ENCODE measurements around the gene VEPH1. TPM values are rescaled to one million over a fixed set of nuclear protein-coding genes. Genes with fewer than 3 reads are reported as not detected.

The VEPH1 gene
- total RNA-seq, 1 experiment from 2014 or later: 35.1 TPM

GRCh38 chr3:157498371-157498770 lies 4.8 kb downstream of the VEPH1 start:
- Mint-ChIP-seq H3K9me3 (ENCODE audit: low read depth, unreplicated experiment) (no peaks in the 10 kb centered on the region), H3K4me3 (ENCODE audit: low read depth, unreplicated experiment) (peak overlapping the region; percentile 81), H3K4me1 (ENCODE audit: low read depth, unreplicated experiment) (peaks cover 80% of the 10 kb centered on the region), H3K27me3 (ENCODE audit: unreplicated experiment) (no peaks in the 10 kb centered on the region), H3K27ac (ENCODE audit: unreplicated experiment) (peak overlapping the region; percentile 95), H3K36me3 (ENCODE audit: insufficient read depth, unreplicated experiment) (peaks cover 32% of the 10 kb centered on the region)
- intact Hi-C loops (cut with micrococcal nuclease; ENCODE audit: unreplicated experiment): loop anchor here (5.0 kb wide), 1 partner anchor 336 kb away; the partner anchor contains the start of gene CCNL1
- TF ChIP-seq, protein P1, sequence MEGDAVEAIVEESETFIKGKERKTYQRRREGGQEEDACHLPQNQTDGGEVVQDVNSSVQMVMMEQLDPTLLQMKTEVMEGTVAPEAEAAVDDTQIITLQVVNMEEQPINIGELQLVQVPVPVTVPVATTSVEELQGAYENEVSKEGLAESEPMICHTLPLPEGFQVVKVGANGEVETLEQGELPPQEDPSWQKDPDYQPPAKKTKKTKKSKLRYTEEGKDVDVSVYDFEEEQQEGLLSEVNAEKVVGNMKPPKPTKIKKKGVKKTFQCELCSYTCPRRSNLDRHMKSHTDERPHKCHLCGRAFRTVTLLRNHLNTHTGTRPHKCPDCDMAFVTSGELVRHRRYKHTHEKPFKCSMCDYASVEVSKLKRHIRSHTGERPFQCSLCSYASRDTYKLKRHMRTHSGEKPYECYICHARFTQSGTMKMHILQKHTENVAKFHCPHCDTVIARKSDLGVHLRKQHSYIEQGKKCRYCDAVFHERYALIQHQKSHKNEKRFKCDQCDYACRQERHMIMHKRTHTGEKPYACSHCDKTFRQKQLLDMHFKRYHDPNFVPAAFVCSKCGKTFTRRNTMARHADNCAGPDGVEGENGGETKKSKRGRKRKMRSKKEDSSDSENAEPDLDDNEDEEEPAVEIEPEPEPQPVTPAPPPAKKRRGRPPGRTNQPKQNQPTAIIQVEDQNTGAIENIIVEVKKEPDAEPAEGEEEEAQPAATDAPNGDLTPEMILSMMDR (IDR thresholded peaks at IDR 0.05; ENCODE audit: unreplicated experiment): no peak
- CTCF ChIA-PET: interaction anchor here (0.7 to 3.3 kb wide), 9 partner anchors 14 to 338 kb away, joined by 3 to 16 read pairs (median 4); no protein-coding TSS in a partner anchor
- BruUV-seq (replicated peaks): no TSS peak
- no peak for DNase-seq

DNA sequence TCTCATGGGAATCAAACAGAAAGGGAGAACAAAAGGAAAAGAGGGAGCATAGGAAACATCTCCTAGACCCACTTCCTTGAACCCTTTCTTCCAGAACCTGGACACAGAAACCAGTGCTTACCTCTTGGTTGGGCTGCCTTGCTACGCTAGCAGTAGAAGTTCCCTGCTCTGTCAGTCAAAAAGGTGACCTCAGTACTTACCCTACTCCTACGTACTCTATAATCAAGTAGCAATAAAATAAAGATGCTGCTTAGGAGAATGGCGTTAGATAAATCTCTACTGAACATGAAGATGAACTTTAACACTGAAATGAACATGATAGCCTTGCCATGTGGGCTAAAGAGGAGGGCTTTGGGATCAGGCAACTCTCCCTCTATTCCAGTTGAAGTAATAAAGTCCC lies 7.4 kb downstream of the VEPH1 start:
- intact Hi-C loops (cut with micrococcal nuclease; ENCODE audit: unreplicated experiment): loop anchor here (5.0 kb wide), 1 partner anchor 334 kb away; the partner anchor contains the start of gene CCNL1
- Mint-ChIP-seq H3K27ac (ENCODE audit: unreplicated experiment) (no peak overlapping the region), H3K36me3 (ENCODE audit: insufficient read depth, unreplicated experiment) (peaks cover 31% of the 10 kb centered on the region), H3K27me3 (ENCODE audit: unreplicated experiment) (no peaks in the 10 kb centered on the region), H3K9me3 (ENCODE audit: low read depth, unreplicated experiment) (no peaks in the 10 kb centered on the region), H3K4me1 (ENCODE audit: low read depth, unreplicated experiment) (peaks cover 63% of the 10 kb centered on the region), H3K4me3 (ENCODE audit: low read depth, unreplicated experiment) (no peak overlapping the region)
- DNase-seq: no peak
- TF ChIP-seq, protein P1 (IDR thresholded peaks at IDR 0.05; ENCODE audit: unreplicated experiment): no peak
- CTCF ChIA-PET: interaction anchor here (1.9 kb wide), 1 partner anchor 294 kb away, joined by 6 read pairs; no protein-coding TSS in a partner anchor
- no TSS peak for BruUV-seq (replicated peaks)

DNA sequence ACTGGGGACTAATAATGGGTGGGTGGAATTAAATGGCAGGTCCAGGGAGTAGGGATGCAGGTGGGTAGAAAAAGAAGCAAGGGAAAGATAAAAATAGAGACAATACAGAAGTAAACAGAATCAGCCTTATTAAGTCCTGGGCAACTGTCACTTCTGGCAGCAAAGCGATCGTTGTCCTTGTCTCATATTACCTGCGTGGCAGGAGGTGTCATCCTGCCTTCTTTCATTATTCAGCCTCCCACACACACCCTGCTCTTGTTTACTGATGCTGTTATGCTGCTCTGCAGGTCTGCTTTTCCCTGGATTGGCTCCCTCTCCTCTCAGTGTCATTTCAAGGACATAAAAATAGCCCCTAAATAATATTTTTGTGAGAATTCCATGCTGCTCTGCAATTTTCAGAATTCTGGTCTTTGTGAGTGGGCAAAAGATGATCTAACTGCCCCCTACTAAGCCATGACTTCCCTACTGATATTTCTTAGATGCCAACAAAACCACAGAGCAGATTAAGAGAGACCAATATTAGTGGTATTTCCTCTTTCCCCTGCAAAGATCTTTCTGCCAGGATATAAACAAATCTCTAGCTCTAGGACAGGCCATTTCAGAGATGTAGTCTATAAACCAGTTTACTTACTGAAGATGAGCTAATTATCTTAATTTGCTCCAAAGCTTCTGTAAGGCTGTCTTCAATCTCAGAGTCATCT lies 8.5 kb downstream of the VEPH1 start:
- intact Hi-C loops (cut with micrococcal nuclease; ENCODE audit: unreplicated experiment): loop anchor here (5.0 kb wide), 3 partner anchors 47 to 332 kb away; partner anchors contain the start of gene CCNL1
- no peak for DNase-seq
- H3K27ac Mint-ChIP-seq (ENCODE audit: unreplicated experiment): no peak overlapping the region
- peaks cover 52% of the 10 kb centered on the region for H3K4me1 Mint-ChIP-seq (ENCODE audit: low read depth, unreplicated experiment)
- H3K36me3 Mint-ChIP-seq (ENCODE audit: insufficient read depth, unreplicated experiment): peaks cover 23% of the 10 kb centered on the region
- H3K4me3 Mint-ChIP-seq (ENCODE audit: low read depth, unreplicated experiment): no peak overlapping the region
- H3K9me3 Mint-ChIP-seq (ENCODE audit: low read depth, unreplicated experiment): no peaks in the 10 kb centered on the region
- TF ChIP-seq, protein P1 (IDR thresholded peaks at IDR 0.05; ENCODE audit: unreplicated experiment): no peak
- CTCF ChIA-PET: interaction anchor here (0.5 to 1.9 kb wide), 4 partner anchors 290 to 353 kb away, joined by 3 to 6 read pairs (median 4); no protein-coding TSS in a partner anchor
- BruUV-seq (replicated peaks): no TSS peak
- no peaks in the 10 kb centered on the region for H3K27me3 Mint-ChIP-seq (ENCODE audit: unreplicated experiment)

DNA sequence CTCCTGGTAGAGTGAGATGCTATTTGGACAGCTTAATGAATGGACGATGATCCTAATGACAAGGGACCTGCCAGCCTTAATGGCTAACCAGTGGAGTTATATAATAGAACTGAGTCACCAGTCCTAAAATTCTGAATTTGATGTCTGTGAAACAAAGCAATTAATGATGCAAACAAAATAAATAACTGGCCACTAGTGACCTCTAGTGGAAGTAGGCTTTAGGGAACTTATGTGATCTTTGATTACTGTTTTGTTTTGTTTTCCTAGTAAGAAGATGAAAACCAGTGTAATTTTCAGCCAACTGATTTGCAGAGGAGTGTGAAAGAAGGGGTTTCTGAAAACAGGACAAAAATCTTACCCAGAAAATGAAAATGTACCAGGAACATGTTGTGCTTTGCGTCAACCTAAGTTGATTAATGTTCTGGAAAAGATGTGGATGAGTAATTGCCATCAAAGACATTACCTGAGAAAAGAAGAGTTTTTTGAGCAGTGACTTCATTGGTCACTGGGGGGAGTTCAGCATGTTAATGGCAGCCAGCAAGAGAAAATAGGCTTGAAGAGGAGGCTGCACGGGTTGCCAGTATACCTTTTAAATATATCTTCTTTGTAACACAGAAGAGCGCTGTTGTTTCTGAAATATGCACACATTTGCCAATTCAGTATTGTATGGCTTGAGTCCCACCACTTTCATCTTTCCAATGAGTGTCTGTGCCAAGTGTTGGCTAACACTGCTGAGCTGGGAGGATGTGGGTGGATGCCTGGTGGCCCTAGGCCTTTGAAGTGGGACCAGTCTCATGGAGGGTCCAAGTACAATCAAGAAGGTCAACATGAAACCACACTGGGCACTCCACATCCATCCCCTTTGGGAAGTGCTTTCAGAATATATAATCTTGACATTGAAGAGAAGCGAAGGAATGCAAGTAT lies 9.3 kb downstream of the VEPH1 start:
- peak; percentile 36 for DNase-seq
- TF ChIP-seq, protein P1 (IDR thresholded peaks at IDR 0.05; ENCODE audit: unreplicated experiment): peak; percentile 62
- Mint-ChIP-seq H3K27me3 (ENCODE audit: unreplicated experiment) (no peaks in the 10 kb centered on the region), H3K36me3 (ENCODE audit: insufficient read depth, unreplicated experiment) (peaks cover 15% of the 10 kb centered on the region), H3K27ac (ENCODE audit: unreplicated experiment) (no peak overlapping the region), H3K4me3 (ENCODE audit: low read depth, unreplicated experiment) (no peak overlapping the region), H3K4me1 (ENCODE audit: low read depth, unreplicated experiment) (peaks cover 43% of the 10 kb centered on the region), H3K9me3 (ENCODE audit: low read depth, unreplicated experiment) (no peaks in the 10 kb centered on the region)
- no TSS peak for BruUV-seq (replicated peaks)
- intact Hi-C loops (cut with micrococcal nuclease; ENCODE audit: unreplicated experiment): loop anchor here (1.0 to 5.0 kb wide), 3 partner anchors 47 to 290 kb away; no protein-coding TSS in a partner anchor
- CTCF ChIA-PET: interaction anchor here (1.3 to 1.8 kb wide), 1 partner anchor 290 kb away, joined by 4 to 5 read pairs; no protein-coding TSS in a partner anchor
